NCI-H526 treated with DMSO at 0.1 percent for 48 hours (cell line): ENCODE measurements around the gene LYPD1.
A peak's percentile ranks its signal among the peaks of the same experiment; 100 is the strongest.

Experiments used
- DNase-seq: peaks from one replicate; lab custom pipeline; 2025; lab: John Stamatoyannopoulos, UW

The LYPD1 gene

DNA sequence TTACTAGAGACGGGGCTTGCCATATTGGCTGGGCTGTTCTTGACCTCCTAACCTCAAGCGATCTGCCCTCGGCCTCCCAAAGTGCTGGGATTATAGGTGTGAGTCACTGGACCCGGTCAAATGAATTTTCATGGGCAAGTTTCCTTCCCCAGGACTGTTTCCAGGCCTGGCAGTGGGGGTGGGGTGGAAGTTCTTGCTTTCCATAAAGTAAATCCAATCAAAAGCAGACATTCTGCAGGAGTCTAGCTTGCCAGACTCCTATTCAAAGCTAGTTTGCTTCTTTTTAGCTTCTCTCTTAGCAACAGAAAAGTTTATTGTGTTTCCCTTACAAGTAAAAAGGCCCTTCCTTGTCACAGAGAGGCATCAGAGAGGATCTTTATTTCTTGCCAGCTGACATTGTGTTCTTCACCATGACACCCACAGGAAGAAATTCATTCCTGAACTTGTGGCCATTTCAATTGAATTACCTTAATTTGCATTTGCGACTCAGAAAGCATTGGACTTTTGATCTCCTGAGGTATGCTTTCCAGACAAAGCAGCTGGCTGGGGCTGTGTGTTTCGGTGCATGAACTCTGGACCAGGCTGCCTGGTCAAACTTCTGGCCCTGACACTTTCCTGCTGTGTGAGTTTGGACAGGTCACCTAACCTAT, 37.9 kb downstream of the LYPD1 start:
- DNase-seq = peak; percentile 4

DNA sequence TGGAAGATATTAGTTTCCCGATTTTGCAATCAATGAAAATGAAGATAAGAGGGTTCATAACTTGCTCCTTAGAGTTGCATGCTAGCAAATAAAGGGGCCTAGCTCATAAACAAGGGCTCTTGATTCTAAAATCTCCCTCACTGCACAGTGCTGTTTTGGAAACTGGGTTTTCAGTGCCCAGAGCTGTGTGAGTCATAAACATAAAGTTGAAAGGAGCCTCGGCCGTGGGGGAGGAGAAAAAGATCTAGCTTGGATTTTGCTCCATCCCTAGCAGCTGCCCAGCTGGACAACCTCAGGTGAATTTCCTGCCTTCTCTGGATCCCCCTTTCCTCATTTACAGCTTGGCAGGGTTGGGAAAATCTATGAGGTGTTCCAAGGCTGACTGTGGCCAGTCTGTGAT, 42.5 kb downstream of the LYPD1 start:
- no peak for DNase-seq

DNA sequence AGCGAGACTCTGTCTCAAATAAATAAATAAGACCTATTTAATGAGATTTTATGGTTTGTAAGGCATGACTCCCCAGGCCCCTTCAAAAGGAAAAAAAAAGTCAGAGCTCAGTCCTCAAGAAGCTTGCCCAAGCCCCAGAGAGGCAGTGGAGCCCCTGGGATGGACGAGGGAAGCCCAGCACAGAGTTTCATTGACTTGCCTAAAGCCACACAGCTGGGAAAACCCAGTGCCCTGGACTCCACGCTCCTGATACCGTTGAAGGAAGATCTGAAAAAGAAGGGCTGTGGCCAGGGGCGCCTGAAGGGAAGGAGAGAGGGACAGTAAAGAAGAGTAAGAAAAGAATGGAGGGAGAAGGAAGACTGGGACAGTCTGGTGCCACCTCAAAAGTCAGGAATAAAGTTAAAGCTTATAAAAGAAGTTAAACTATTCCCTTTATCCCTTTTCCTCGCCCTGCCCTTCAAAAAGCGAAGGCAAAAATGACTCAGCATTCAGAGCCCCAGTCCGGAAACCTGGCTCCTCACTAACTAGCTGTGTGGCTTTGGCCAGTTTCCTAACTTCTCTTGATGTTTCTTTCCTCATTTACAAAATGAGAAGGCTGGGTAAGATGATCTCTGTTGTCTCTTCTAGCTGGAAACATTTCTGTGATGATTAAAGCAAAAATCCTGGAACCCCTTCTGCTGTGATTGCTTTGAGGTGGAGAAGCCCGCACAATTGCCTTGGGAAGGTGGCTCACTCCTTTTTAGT, 46.7 kb downstream of the LYPD1 start:
- DNase-seq = no peak

DNA sequence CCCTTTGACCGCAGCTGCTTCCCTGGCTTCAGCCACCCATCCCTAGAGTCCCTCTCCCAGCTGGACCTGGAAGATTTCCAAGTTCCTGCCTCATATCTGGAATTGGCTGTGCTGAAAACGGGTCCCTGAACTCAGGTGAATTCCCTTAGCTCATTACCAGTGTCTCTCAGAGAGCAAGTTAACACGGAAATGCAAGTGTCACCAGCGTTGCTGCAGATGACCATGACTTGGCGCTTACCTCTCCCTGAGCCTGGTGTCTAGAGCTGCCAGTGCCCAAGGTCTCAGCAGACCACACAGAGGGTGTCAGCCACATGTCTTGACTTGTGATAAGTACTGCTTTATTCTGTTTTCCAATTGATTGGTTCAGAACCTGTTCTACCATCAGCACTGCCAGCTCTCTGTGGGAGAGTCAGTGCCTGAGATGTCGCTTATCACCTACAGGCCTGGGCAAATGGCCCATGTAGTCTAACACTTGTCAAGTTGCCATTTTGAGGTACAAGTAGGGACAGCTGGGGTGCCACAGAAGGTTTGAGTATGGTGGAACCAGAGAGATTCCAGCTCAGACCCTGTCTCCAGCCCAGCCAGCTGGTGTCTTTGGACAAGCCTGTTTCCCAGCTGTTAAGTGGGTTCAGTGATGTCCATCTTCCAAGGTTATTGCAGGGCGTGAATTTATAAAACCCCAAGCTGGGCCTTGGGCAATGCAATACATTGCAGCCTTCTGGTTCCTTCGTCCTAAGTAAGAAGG, 48.7 kb downstream of the LYPD1 start:
- no peak for DNase-seq

DNA sequence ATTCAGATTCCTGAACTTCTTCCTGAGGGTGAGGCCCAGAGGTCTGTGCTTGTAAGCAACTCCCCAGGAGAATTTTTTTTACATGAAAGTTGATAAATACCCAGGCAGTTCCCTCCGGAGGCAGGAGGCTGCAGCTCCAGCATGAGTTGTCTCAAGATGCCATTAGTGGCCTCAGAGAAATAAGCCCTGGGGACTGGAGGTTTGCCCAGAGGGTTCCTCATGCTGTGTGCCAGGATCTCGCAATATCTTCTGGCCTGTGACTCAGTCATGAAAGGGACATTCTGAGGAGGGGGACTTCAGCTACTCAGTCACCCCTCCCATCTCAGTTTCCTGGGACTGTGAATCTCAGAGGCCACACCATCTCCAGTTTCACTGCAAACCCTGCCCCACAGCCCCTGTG, 49.9 kb downstream of the LYPD1 start:
- DNase-seq = no peak

DNA sequence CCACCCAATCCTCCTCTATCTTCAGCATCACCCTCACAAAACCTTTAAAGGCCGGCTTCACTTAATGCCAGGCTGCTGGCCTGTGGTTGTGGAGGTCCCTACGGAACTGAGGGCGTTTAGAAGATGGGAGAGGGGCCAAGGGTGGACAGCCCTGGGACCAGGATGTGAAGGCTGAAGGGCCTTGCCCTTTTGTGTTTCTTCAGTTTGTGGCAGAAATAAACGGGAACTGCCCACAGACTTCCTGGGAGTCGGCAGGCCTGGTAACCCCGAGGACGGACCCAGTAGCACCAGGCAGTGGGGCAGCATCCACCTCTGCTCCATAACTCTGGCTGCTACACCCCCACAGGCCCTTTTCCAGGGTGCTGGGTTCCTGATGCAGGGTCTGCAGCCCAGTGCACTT, 51.3 kb downstream of the LYPD1 start:
- DNase-seq = no peak

DNA sequence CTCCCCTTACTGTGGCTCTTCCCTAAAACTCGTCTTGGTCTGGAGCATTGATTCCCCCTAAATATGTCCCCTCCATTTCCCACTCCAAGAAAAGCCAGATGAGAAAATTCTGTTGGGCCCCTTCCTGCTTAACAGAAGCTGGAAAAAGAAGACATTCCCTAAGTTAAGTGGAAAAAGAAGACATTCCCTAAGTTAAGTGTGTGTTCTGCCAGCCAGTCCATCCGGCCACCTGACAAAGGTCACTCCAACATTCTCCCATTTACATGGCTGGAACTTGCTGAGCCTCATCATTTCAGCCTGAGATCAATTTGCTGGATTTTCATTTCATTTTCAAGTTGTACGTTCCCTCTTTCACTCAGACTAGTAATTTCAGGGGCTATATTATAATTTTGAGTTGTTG, 52.0 kb downstream of the LYPD1 start:
- no peak for DNase-seq

DNA sequence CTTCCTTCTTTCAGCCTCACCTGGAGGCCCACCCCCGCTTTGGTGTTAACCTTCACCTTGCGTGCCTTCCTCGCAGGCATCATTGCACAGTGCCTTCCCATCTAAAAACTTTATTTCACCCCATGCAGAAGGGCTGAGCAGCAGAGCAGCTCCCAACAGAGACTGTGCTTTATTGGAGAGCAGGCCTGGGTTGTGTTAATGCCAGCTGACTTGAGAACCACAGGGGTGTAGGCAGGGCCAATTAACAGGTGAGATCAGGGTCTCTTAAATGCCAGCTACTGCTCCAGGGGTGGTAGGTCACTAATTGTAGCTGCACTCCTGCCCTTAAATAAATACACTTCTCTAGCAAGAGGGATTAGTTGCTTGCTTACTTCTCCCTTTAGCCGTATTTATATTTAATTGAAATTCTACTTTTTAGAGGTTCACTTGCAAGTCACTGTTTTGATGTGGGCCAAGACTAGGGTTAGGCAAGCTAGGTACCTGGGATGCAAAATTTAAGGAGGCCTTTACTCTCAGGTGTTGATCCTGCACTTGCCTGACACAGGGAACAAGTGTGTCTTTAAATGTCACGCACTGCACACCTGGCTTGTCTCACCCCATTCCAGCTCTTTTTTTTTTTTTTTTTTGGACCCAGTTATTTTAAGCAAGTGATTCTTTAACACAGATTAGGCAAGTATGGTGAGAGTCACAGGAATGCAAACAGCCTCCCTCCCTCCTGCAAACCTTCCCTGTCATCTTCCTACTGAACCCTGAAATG, 54.5 kb downstream of the LYPD1 start:
- no peak for DNase-seq

DNA sequence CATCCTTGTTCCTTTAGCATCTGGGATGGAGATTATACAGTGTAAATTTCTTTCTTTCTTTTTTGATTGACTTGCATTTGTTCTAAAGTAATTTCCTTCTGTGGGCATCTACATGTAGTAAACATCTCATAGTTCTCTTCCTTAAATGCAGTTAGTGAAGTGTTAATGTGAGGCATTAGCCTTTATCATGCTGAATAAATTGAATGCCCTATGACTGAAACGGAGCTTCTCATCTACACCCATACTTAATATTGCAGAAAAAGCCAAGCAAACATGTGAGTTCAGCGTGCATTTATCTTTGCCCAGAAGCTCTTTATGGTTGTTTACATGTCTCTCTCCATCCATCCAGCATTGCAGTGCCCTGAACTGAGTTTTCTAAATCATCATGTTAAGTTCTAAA, 58.3 kb downstream of the LYPD1 start:
- DNase-seq = no peak

DNA sequence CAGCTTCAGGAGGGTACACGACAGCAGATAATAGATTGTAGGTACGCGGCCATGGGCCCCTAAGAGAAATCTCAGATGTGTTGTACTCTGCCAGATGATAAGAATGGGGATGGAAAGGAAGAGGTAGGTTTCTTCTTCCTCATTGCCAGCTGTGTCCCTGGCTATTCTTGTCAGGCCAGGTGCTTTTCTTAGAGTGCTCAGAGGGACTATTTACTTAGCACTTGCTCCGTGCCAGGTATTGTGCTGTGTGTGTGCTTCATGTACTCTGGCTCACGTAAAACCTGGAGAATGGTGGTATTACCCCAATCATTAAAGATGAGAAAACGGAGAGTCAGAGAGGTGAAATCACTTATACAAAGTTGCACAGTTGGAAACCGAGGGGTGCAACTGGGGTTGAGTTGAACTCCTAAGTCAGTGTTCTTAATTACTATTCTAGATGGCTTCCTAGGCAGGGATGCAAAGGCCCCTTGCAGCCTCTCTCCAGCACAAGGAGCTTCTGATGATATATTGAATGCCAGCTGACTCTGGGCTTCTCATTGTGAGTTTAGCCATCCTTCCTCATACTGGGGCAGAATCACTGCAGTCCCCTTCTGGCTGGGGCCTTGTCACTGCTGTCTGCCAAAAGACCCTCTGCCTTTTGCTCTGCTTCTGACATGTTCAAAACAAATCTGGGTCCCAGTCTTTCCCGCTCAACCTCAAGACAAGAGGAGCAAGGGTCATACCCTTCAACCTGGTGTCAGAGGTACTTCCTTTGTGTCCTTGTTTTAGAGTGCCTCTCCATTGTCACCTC, 60.7 kb downstream of the LYPD1 start:
- no peak for DNase-seq

DNA sequence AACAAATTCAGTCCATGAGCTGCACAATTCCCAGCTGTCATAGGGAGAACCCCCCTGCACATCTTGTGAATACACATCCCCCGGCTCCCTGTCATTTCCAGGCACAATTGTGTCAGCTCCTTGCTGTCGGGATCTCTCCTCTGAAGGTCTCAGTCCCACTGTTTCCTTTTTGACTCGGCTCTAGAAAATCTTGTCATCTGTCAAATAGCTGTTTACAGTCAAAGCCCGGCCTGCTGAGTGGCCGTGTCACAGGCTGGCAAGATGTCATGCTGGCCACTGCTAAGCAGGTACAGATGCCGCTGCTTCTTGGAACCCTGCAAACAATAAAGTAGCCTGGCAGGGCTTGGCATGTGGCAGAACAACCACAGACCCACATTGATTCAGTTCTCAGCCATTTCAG, 61.7 kb downstream of the LYPD1 start:
- no peak for DNase-seq

DNA sequence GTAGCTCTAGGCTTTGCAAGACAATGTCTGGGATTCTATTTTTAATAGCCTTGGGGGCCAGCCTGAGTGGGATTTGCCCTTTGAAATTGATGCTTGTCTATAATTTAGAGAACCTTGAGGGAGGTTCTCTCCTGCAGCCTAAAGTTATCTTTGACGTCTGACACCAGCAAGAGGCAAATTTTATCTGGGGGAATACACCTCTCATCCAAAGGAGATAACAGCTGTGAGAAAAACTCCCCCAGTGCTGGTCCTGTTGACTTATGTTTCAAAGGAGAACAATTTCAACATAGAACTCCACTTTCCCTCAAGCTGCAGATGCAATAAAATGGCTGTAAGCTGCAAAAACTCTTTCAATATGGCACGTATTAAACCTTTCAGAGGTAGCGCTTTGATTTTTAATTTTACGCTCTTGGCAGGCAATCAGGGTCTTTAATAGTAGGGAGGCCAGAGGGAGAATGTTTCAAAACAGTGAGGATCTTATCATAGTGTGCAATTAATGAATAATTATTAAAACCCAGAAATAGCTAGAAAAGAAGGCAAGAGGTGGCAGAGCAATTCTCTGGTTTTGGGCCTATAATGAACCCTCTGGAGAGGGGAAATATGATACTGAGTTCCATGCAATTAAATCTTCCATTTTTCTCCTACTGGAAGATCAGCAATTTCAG, 62.4 kb downstream of the LYPD1 start:
- no peak for DNase-seq

DNA sequence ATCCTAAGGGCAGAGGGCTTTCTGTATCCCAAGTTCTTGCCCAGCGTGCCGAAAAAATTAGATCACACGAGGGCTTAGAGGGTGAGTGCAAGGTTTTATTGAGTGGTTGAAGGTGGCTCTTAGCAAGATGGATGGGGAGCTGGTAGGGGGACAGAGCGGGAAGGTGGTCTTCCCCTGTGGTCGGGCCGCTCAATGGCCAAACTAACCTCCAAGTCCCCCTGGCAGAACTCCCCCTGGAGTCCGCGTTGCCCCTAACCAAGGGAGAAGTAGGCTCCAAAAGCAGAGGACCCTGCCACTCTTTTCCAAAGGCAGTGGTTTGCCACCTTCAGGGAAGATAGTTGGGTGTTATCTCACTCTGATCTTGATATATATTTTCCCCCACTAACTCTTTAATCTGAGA, 63.4 kb downstream of the LYPD1 start:
- DNase-seq = no peak

DNA sequence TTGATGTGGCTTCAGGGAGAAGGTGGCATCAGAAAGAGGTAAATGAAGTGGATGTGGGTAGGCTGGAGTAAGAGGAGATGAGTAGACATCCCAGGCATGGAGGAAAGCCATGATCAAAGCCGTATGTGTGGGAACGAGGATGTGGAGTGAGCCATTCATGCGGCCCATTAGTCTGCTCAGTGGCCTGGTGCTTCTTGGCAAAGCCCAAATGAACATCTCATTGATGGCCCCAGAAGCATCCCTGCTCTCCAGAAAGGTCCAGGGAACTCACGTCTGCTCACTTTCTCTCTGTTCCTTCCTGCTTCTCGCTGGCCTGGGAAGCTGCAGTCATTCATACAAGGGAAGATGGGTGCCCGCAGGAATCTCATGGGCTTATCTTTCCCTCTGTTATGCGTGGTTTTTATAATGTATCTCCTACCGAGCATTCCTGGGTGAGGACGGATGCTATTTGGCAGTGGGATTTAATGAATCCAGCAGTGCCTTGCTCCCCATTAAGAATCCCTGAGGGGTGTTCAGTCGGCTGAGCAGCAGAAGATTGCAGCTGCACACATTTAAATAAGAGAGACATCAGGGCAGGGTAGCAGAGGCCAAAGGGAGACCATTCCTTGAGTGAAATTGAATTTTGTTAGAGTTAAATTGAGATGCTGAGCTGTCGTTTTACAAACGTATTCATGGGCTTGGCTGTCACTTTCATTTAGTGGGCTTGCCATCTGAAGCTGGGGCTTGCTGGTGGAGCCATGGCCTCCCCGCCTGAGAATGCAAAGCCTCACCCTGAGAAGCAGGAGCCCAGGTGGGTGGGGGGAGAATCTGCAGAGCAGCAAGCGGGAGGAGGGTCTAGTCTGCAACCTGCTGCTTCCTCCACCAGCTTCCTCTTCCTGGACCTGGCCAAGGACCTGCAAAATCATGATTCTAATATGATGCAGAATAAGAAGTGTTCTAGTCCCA, 64.5 kb downstream of the LYPD1 start:
- DNase-seq = no peak

DNA sequence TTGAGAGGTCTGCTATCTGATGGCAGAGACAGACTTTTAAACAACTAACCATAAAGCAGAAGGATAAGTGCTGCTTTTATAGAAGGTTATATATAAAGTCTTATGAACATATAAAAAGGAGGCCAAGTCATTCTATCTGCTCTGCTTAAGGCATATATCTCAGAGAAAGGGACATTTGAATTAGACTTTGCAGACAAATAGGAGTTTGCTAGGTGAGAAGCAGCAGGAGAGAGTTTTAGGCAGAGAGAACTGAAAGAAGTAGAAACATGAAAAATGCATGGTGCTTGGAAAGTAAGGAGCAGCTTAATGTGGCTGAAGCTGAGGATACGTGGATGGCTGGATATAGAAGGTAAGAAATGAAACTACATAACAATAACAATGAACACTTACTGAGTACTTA, 65.4 kb downstream of the LYPD1 start:
- DNase-seq = no peak

DNA sequence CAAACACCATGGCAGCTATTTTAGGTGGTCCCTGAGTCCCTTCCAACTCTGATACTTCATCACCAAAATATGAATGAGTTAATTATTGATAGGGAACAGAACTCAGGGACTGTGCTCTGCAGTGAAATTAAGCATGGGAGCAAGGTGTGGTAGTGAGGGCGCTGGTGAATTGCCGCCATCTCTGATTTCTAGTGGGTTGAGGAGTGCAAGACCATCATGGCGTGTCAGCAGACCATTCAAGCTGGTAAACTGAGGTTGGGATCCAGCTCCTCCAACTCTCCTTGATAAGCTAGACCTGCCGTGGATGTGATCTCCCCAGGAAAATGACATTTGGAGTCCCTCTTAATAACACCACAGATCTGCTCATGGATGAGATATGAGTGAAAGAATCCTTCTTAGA, 70.4 kb downstream of the LYPD1 start:
- no peak for DNase-seq

DNA sequence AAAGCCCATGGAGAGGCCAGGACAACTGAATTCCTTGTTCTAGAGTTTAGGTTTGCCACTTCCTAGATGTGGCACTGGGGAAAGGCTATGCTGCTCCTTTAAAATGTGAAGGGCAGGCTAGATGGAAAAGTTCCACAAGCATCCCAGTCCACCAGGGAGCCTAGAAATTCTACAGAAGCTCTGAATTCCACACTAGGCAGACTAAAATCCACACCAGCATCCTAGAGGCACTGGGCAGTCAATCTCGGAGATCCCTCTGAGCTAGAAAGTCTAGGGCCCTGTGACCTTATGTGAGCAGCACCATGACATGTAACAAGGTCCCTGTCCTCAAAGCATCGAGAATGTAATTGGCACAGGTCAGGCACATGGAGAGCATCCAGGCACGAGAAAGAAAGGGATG, 71.5 kb downstream of the LYPD1 start:
- DNase-seq = no peak

DNA sequence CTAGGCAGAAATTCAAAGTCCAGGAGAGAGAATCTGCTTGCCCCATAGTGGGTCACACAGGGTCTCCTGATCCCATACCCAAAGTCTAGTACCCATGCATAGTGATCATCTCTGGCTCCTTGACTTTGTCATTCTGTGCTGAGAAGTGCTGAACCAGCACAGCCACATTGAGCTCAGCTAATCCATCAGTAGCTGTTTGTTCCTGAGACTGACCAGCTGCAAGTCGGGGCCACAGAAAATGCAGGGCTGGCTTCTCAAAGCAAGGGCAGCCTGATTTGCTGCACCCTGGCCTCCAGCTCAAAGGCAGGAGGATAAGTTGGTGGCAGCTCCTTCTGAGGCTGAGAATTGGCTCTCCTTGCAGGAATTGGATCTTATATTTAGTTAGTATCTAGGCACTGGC, 72.2 kb downstream of the LYPD1 start:
- no peak for DNase-seq

DNA sequence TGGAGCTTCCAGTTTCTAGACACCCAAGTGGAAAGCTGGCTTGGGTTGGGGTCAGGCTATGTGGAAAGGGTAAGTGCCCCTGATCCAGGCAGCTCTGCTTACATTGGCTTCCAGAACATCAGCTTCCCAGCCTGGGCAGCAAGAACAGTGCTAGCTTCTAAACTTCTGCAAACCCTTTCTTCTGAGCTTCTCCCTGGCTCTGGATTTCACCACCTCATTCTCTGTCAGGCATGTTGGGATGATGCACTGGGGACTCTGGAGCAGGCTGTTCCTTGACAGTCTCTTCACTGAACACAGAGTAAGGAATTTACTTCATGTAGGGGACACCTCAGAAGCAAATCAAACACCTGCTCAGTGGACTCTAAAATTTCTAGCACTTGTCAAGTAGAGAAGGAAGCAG, 72.8 kb downstream of the LYPD1 start:
- DNase-seq = no peak

DNA sequence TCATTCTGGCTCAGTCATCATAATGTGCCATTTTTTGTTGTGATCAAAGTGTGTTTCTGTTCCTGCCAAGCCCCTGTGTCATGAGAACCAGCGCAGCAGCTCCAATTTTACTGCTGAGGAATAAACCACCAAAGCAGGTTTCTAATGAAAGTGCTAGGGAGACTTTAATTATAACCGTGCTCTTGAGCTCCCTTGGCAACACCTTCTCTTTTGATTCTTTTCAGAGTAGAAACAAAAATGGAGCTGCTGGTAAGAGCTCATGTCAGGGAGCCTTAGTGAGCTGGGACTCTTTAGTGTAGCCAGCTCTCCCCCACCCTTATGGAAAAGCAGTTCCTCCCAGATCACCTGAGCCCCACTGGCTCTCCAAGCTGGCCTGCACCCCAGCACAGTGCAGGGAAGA, 74.3 kb downstream of the LYPD1 start:
- no peak for DNase-seq
